Left ventricle myocardium inferior (tissue), 1 donor: Measurements from ENCODE around the gene HTR6. TPM values are rescaled to one million over a fixed set of nuclear protein-coding genes. Genes with fewer than 3 reads are reported as not detected.
A peak's percentile ranks its signal among the peaks of the same experiment; 100 is the strongest.

Experiments used
- DNase-seq: peaks from one replicate; pipeline ENCODE4 v3.0.0-alpha.2; 2020
- H3K27ac ChIP-seq: fragments of 200-600 bp; replicated peaks from 2 replicates; pipeline ENCODE4 v1.8.0; 2021
- H3K27me3 ChIP-seq: fragments of 200-600 bp; 2 replicates; pipeline ENCODE4 v1.8.0; 2021; ENCODE audit warnings: low read depth
- H3K36me3 ChIP-seq: fragments of 200-600 bp; 2 replicates; pipeline ENCODE4 v1.8.0; 2021
- H3K4me1 ChIP-seq: fragments of 200-600 bp; 2 replicates; pipeline ENCODE4 v1.8.0; 2021
- H3K4me3 ChIP-seq: fragments of 200-600 bp; 2 replicates; pipeline ENCODE4 v1.8.0; 2021; ENCODE audit warnings: mild to moderate bottlenecking, moderate library complexity
- H3K9me3 ChIP-seq: fragments of 200-600 bp; replicated peaks from 2 replicates; pipeline ENCODE4 v1.8.0; 2021
- CTCF ChIP-seq: fragments of 200-600 bp; IDR thresholded peaks from 2 replicates; pipeline ENCODE4 v1.8.0; 2021; ENCODE audit warnings: antibody characterized with exemption, mild to moderate bottlenecking, borderline replicate concordance
- intact Hi-C: fragments of 100-400 bp; cut with micrococcal nuclease; formaldehyde crosslinking; loops from one replicate; pipeline ENCODE4 v1.11.0; 2022
- total RNA-seq: library from RNA; stranded (reverse); fragmentation: NEBNext Ultra II Directional; extraction: Animal tissue kit (Norgen Biotek cat#: 25700); gene quantifications from one replicate; pipeline ENCODE4 v1.2.1, GENCODE V29; 2021
- donor health status: DM: no; HTN: yes; CAD: no; lungs with severe emphysema.

Gene HTR6
- total RNA-seq, 1 donor from 2014 or later = not detected

DNA sequence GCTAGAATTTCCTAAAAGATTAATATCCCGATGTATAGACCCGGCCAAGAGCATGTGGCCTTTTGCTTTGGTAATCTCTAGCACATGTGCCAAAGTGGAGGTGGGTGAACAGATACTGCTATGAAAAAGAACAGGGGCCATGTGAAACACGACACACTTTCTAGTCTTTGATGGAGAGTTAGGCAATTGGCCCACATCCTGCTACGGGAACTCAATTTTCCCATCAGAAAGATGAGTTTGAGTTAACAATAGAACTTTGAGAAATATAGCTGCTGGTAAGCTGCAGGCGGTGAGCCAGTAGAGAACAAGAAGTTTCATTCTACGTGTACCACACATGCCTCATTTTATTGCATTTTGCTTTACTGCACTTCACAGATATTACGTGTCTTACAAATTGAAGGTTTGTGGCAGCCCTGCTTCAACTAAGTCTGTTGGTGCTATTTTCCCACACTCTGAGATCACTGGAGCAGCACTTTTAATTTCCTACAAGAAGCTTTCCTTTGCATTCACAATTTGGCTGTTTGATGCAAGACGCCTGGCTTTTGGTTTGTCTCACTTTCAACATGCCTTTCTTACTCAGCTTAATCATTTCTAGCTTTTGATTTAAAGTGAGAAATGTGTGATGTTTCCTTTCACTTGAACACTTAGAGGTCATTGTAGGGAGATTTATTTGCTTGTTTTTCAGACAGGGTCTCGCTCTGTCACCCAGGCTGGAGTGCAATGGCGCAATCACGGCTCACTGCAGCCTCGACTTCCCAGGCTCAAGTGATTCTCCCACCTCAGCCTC, 46.3 kb downstream of the HTR6 start:
- TF ChIP-seq CTCF = no peak
- Histone ChIP-seq H3K27me3 (no peaks in the 10 kb centered on the region), H3K36me3 (no peaks in the 10 kb centered on the region), H3K4me3 (no peak overlapping the region), H3K4me1 (no peaks in the 10 kb centered on the region), H3K27ac (no peak overlapping the region), H3K9me3 (no peaks in the 10 kb centered on the region)
- intact Hi-C loops = no loop called here
- no peak for DNase-seq

- Histone ChIP-seq H3K36me3 (no peaks in the 10 kb centered on the region), H3K4me1 (no peaks in the 10 kb centered on the region), H3K27me3 (no peaks in the 10 kb centered on the region), H3K9me3 (no peaks in the 10 kb centered on the region), H3K4me3 (no peak overlapping the region), H3K27ac (no peak overlapping the region)
- intact Hi-C loops = no loop called here
- no peak for TF ChIP-seq CTCF
- DNase-seq = no peak
These were observed 48.3 kb downstream of the HTR6 start for GRCh38 chr1:19712928-19713327.

- Histone ChIP-seq H3K4me3 (no peak overlapping the region), H3K27ac (no peak overlapping the region), H3K9me3 (no peaks in the 10 kb centered on the region), H3K36me3 (no peaks in the 10 kb centered on the region), H3K4me1 (no peaks in the 10 kb centered on the region), H3K27me3 (no peaks in the 10 kb centered on the region)
- intact Hi-C loops = no loop called here
- peak; percentile 83 for TF ChIP-seq CTCF
- DNase-seq = peak; percentile 82
These were observed 50.9 kb downstream of the HTR6 start for GRCh38 chr1:19715334-19716203.

DNA sequence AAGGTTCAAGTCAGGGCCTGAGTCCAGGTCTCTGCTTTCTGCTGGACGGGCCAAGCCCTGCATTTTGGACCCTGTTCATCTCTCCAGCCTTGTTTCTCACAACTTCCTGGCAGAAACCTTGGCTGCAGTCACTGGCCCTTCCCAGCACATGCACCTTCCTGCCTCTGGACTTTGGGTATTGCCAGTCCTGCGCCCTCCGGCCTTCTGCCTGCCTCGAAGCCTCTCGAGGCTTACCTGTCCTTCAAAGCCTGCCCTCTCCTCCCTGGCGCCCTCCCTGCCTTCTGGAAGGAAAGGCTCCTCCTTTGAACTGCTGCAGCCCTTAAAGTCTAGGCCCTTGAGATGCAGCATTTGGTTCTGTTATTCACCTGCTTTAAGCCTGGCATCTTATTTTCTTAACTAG, 52.8 kb downstream of the HTR6 start:
- intact Hi-C loops = no loop called here
- no peak for TF ChIP-seq CTCF
- H3K4me1 ChIP-seq = no peaks in the 10 kb centered on the region

DNA sequence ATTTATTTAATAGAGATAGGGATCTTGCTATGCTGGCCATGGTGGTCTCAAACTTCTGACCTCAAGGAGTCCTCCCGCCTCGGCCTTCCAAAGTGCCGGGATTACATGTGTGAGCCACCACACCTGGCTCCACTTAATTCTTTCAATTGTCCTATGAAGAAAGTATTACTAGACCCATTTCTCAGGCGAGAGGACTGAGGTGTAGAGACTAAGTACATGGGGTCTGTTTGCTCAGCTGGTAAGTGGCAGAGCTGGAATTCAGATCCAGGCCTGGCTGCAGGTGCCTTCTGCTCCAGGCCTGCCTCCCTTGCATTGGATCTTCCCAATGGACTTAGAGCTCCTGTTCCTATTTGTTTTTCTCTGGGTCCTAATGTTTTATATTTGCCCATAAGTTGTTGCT, 55.5 kb downstream of the HTR6 start:
- DNase-seq = no peak
- H3K27ac ChIP-seq = no peak overlapping the region
- TF ChIP-seq CTCF = no peak
- H3K27me3 ChIP-seq = no peaks in the 10 kb centered on the region
- H3K36me3 ChIP-seq = peaks cover 10% of the 10 kb centered on the region
- no peaks in the 10 kb centered on the region for H3K9me3 ChIP-seq
- no peak overlapping the region for H3K4me3 ChIP-seq
- H3K4me1 ChIP-seq = no peaks in the 10 kb centered on the region
- intact Hi-C loops = no loop called here

More for the DNA sequence above, 52.8 kb downstream of the HTR6 start:
- Histone ChIP-seq H3K27ac (no peak overlapping the region), H3K4me3 (no peak overlapping the region), H3K27me3 (no peaks in the 10 kb centered on the region), H3K9me3 (no peaks in the 10 kb centered on the region), H3K36me3 (no peaks in the 10 kb centered on the region)
- no peak for DNase-seq
